CD14-positive monocyte (primary cell): Measurements from ENCODE around the gene ARMH1. TPM values are rescaled to one million over a fixed set of nuclear protein-coding genes. Genes with fewer than 3 reads are reported as not detected.

Experiments
- DNase-seq, 3 donors: peaks; one replicate each; pipeline ENCODE4 v3.0.0-alpha.2; 2011 to 2022
- H2AFZ ChIP-seq: 2 replicates; pipeline ENCODE4 v1.6.0; 2012; ENCODE audit warnings: mild to moderate bottlenecking, low read depth, low read length, inconsistent platforms; ENCODE audit not compliant: insufficient read depth, poor library complexity, severe bottlenecking
- H3K27ac ChIP-seq, 2 donors: 1 replicate in 1 of 2; 2 replicates in 1 of 2; pipeline ENCODE4 v1.5.1; 2012 to 2013; ENCODE audit warnings: low read length in 2 of 2, control low read depth in 1 of 2, inconsistent platforms in 1 of 2, low read depth in 1 of 2, mild to moderate bottlenecking in 1 of 2
- H3K27me3 ChIP-seq, 2 donors: one replicate each; pipeline versions ENCODE4 v1.6.0 to v1.6.1; 2011 to 2013; ENCODE audit warnings: low read length in 2 of 2; ENCODE audit not compliant: control insufficient read depth in 2 of 2, insufficient read depth in 2 of 2
- H3K36me3 ChIP-seq, 2 donors: replicated peaks in 1 of 2; 1 replicate in 1 of 2; 2 replicates in 1 of 2; pipeline versions ENCODE4 v1.5.1 to v1.6.1; 2012 to 2013; ENCODE audit warnings: low read length in 2 of 2, control low read depth in 1 of 2, inconsistent platforms in 1 of 2, mild to moderate bottlenecking in 1 of 2; ENCODE audit not compliant: insufficient read depth in 2 of 2, control insufficient read depth in 1 of 2
- H3K4me1 ChIP-seq, 2 donors: 1 replicate in 1 of 2; 2 replicates in 1 of 2; pipeline versions ENCODE4 v1.5.1 to v1.6.1; 2012 to 2013; ENCODE audit warnings: low read length in 2 of 2, control low read depth in 1 of 2, inconsistent platforms in 1 of 2, mild to moderate bottlenecking in 1 of 2, moderate library complexity in 1 of 2; ENCODE audit not compliant: insufficient read depth in 2 of 2, control insufficient read depth in 1 of 2
- H3K4me2 ChIP-seq: replicated peaks from 2 replicates; pipeline ENCODE3; 2012; ENCODE audit warnings: low read length, moderate library complexity, mild to moderate bottlenecking; ENCODE audit not compliant: poor library complexity, severe bottlenecking; ENCODE audit errors: extremely low read depth
- H3K4me3 ChIP-seq, 3 experiments: fragments of 200-600 bp in 1 of 3; sonication (generic) in 1 of 3; replicated peaks in 1 of 3; 1 replicate in 2 of 3; 2 replicates in 1 of 3; pipeline ENCODE4 v1.5.1; 2011 to 2013; ENCODE audit warnings: low read length in 3 of 3, mild to moderate bottlenecking in 3 of 3, control low read depth in 2 of 3, low read depth in 2 of 3, inconsistent platforms in 1 of 3, moderate library complexity in 1 of 3
- H3K79me2 ChIP-seq: 2 replicates; pipeline ENCODE4 v1.6.0; 2012; ENCODE audit warnings: mild to moderate bottlenecking, control low read depth, inconsistent platforms, low read length, moderate library complexity; ENCODE audit not compliant: insufficient read depth
- H3K9ac ChIP-seq: 2 replicates; pipeline ENCODE4 v1.6.0; 2017; ENCODE audit warnings: low read length, mild to moderate bottlenecking; ENCODE audit not compliant: insufficient read depth, poor library complexity, severe bottlenecking
- H3K9me3 ChIP-seq, 2 donors: replicated peaks in 1 of 2; 1 replicate in 1 of 2; 2 replicates in 1 of 2; pipeline versions ENCODE4 v1.5.1 to v1.6.1; 2012 to 2013; ENCODE audit warnings: low read length in 2 of 2, control low read depth in 1 of 2; ENCODE audit not compliant: control insufficient read depth in 1 of 2, insufficient read depth in 1 of 2
- H4K20me1 ChIP-seq: 2 replicates; pipeline ENCODE4 v1.6.0; 2012; ENCODE audit warnings: mild to moderate bottlenecking, low read length, control low read depth, moderate library complexity; ENCODE audit not compliant: insufficient read depth
- H3K27ac Mint-ChIP-seq, 7 donors: one replicate each; pipeline ENCODE4 v1.8.0; 2020; ENCODE audit warnings: mild to moderate bottlenecking in 7 of 7, mixed read lengths in 7 of 7, moderate library complexity in 6 of 7, inconsistent platforms in 2 of 7
- H3K27me3 Mint-ChIP-seq, 3 donors: one replicate each; pipeline ENCODE4 v1.8.0; 2021 to 2022; ENCODE audit warnings: low read depth in 3 of 3, mild to moderate bottlenecking in 3 of 3, mixed read lengths in 3 of 3, moderate library complexity in 3 of 3, inconsistent platforms in 1 of 3
- H3K36me3 Mint-ChIP-seq, 2 donors: one replicate each; pipeline ENCODE4 v1.8.0; 2020; ENCODE audit warnings: mixed read lengths in 2 of 2, inconsistent platforms in 1 of 2, mild to moderate bottlenecking in 1 of 2
- H3K4me1 Mint-ChIP-seq: one replicate; pipeline ENCODE4 v1.8.0; 2020; ENCODE audit warnings: mild to moderate bottlenecking, mixed read lengths
- H3K4me3 Mint-ChIP-seq, 2 donors: one replicate each; pipeline ENCODE4 v1.8.0; 2020; ENCODE audit warnings: mild to moderate bottlenecking in 2 of 2, mixed read lengths in 2 of 2, moderate library complexity in 1 of 2
- H3K9me3 Mint-ChIP-seq, 7 donors: one replicate each; pipeline ENCODE4 v1.8.0; 2020 to 2022; ENCODE audit warnings: mixed read lengths in 7 of 7, mild to moderate bottlenecking in 6 of 7, moderate library complexity in 6 of 7, inconsistent platforms in 2 of 7
- WGBS: methylation state at CpG from one replicate; pipeline ENCODE4 v1.1.5; 2013; ENCODE audit warnings: missing lambda C conversion rate; ENCODE audit not compliant: insufficient coverage; 5-methylcytosine and 5-hydroxymethylcytosine counted together
- intact Hi-C, 2 donors: fragments of 100-400 bp; cut with micrococcal nuclease; formaldehyde crosslinking; loops; one replicate each; pipeline versions ENCODE4 v1.15.0 to v1.15.1; 2023
- polyA plus RNA-seq, 3 donors: library from polyadenylated mRNA; depleted of rRNA in 1 of 3; unstranded in 2 of 3; stranded (reverse) in 1 of 3; fragments of 300-500 nt in 2 of 3; fragments of >200 nt in 1 of 3; fragmentation: Illumina TruSeq in 2 of 3; gene quantifications; 1 replicate in 2 of 3; 2 replicates in 1 of 3; pipeline ENCODE4 v1.2.3, GENCODE V29; 2012 to 2021
- TF ChIP-seq, protein P1 (sequence below): fragments of 200-600 bp; IDR thresholded peaks from one replicate; pipeline ENCODE4 v1.8.0; 2022; ENCODE audit warnings: antibody characterized with exemption, mild to moderate bottlenecking

ARMH1 gene
- polyA plus RNA-seq, 3 donors = 14.7 to 209 (median 15.8) TPM

DNA sequence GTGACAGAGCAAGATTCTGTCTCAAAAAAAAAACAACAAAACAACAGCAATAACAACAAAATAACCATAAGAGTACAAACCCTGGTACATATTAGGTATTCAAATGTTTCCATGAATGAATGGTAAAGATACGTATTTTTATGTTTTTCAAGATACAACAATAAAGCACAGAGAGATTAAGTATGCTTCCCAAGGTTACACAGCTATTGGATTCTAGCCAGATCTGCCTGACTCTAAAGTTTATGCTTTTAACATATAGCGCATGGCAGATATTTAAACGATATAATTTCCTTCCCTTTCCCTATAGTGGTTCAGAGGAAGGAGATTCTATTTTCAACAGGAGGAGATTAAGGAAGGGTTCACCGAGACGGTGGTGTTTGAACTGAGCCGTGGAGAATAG is 31.0 kb downstream of the ARMH1 start:
- H3K9me3 ChIP-seq = no peaks in the 10 kb centered on the region
- peaks cover 0 to 21% of the 10 kb centered on the region in 2 donors for H3K27me3 ChIP-seq
- H4K20me1 ChIP-seq = no peaks in the 10 kb centered on the region
- intact Hi-C loops = loop anchor here in 1 of 2 donors (5.0 kb wide), 1 partner anchor 48 kb away; no protein-coding TSS in a partner anchor
- no peaks in the 10 kb centered on the region for H3K36me3 ChIP-seq
- no peak for DNase-seq
- no peak overlapping the region for H3K4me3 ChIP-seq
- Mint-ChIP-seq H3K9me3 (peaks cover 0 to 3% (median 0%) of the 10 kb centered on the region in 7 donors), H3K4me3 (no peak overlapping the region), H3K4me1 (peaks cover 6% of the 10 kb centered on the region), H3K27me3 (peaks cover 27 to 41% (median 31%) of the 10 kb centered on the region in 3 donors), H3K36me3 (no peaks in the 10 kb centered on the region), H3K27ac (no peak overlapping the region)
- H3K79me2 ChIP-seq = no peaks in the 10 kb centered on the region
- 67% methylated on average over 3 of the region's 6 CpGs for WGBS
- H2AFZ ChIP-seq = no peak overlapping the region
- no peak overlapping the region for H3K27ac ChIP-seq
- TF ChIP-seq, protein P1, sequence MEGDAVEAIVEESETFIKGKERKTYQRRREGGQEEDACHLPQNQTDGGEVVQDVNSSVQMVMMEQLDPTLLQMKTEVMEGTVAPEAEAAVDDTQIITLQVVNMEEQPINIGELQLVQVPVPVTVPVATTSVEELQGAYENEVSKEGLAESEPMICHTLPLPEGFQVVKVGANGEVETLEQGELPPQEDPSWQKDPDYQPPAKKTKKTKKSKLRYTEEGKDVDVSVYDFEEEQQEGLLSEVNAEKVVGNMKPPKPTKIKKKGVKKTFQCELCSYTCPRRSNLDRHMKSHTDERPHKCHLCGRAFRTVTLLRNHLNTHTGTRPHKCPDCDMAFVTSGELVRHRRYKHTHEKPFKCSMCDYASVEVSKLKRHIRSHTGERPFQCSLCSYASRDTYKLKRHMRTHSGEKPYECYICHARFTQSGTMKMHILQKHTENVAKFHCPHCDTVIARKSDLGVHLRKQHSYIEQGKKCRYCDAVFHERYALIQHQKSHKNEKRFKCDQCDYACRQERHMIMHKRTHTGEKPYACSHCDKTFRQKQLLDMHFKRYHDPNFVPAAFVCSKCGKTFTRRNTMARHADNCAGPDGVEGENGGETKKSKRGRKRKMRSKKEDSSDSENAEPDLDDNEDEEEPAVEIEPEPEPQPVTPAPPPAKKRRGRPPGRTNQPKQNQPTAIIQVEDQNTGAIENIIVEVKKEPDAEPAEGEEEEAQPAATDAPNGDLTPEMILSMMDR = no peak
- peaks cover 5 to 8% of the 10 kb centered on the region in 2 donors for H3K4me1 ChIP-seq
- H3K4me2 ChIP-seq = no peak overlapping the region
- H3K9ac ChIP-seq = no peak overlapping the region

DNA sequence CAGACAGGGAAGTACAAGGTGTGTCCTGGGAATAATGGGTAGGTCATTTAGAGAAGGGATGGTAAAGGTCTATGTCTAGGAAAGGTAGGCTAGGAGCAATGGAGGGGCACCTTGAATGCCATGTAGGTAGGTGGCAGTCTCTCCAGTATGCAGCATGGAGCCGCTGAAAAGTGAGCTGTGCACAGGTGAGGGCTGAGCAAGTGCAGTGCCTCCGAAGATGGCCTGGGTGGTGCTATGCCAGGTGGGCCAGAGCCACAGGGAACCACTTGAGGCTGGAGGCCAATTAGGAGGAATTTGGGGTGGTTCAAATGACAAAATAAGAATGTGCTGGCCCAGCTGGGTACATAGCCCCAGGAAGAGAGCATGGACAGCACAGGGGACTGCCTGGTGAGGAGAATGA is 31.4 kb downstream of the ARMH1 start:
- Histone ChIP-seq H3K27ac (no peak overlapping the region), H3K79me2 (no peaks in the 10 kb centered on the region), H3K4me2 (no peak overlapping the region), H4K20me1 (no peaks in the 10 kb centered on the region), H2AFZ (no peak overlapping the region), H3K4me1 (peaks cover 5 to 8% of the 10 kb centered on the region in 2 donors), H3K9ac (no peak overlapping the region), H3K36me3 (no peaks in the 10 kb centered on the region), H3K27me3 (peaks cover 0 to 16% of the 10 kb centered on the region in 2 donors), H3K9me3 (no peaks in the 10 kb centered on the region), H3K4me3 (no peak overlapping the region)
- WGBS = 100% methylated on average over 2 of the region's 2 CpGs
- Mint-ChIP-seq H3K36me3 (no peaks in the 10 kb centered on the region), H3K9me3 (peaks cover 0 to 3% (median 0%) of the 10 kb centered on the region in 7 donors), H3K4me3 (no peak overlapping the region), H3K4me1 (peaks cover 6% of the 10 kb centered on the region), H3K27me3 (peaks cover 23 to 43% (median 28%) of the 10 kb centered on the region in 3 donors), H3K27ac (no peak overlapping the region)
- no peak for DNase-seq
- TF ChIP-seq, protein P1 = no peak
- intact Hi-C loops = loop anchor here in 1 of 2 donors (5.0 kb wide), 1 partner anchor 49 kb away; no protein-coding TSS in a partner anchor
